IPS-18c (cell line): ENCODE data around the gene C1QTNF3.

Experiments
- H3K4me3 ChIP-seq: 2 replicates; pipeline ENCODE4 v1.7.0; 2013; ENCODE audit warnings: low read depth, mild to moderate bottlenecking, low read length, moderate library complexity; ENCODE audit not compliant: insufficient read depth
- H3K9me3 ChIP-seq: one replicate; pipeline ENCODE4 v1.6.1; 2013; ENCODE audit warnings: mild to moderate bottlenecking, low read length, moderate library complexity; ENCODE audit not compliant: control insufficient read depth, insufficient read depth

The C1QTNF3 gene

DNA sequence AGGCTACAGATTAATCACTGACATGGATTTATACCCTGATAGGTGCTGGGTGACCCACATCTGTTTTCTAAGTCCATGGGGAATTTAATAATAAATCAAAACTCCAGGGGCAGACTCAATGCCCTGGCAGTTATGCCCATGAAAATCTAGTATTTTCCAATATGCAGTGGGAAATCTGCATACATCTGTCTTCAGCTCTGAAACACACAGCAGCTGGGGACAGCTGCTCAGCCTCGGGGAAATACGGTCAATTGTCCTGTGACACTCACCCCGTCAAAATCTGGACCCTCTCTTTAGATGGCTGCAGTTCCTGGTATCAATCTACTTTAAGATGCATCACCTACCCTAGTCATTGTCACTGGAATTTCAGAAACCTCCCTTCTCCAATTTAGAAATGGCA lies 12.7 kb upstream of the C1QTNF3 start:
- Histone ChIP-seq H3K9me3 (no peaks in the 10 kb centered on the region), H3K4me3 (no peak overlapping the region)

GRCh38 chr5:34054400-34054729 lies 11.4 kb upstream of the C1QTNF3 start:
- Histone ChIP-seq H3K4me3 (no peak overlapping the region), H3K9me3 (no peaks in the 10 kb centered on the region)

DNA sequence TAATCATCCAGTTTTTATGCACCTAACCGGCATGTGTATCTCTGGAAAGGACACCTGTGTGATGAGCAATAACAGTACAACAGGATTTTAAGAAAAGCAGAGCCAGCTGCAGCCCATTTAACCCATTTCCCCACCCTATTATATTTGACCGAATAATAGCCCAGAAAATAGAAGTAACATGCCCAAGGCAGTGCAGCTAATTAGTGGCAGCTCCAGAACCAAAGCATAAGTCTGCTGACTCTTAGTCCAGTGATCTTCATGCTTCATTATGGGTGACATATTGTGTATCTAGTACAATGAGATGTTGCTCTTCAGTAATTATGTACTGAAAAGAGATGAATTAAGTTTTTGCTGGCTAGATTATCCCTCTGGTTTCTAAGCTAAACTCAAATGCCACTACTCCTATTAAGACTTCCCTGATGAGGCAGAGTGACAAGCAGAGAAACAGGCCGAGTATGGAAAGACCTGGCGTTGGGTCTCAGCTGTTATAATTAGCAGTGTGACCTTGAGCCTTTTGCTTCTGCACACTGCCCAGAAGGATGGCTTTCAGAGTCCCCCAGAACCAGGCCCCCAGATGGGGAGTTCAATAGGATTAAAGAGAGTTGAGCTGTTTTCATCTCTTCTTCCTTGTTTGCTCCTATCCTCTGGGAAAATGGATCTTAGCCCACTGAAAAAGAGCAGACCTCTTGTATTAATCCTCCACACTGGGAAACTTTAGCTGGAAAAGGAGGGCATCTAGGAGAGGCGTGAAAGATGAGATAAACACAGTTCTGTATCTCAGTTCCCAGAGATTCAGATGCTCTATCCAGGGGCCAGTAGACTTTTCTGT lies 10.8 kb upstream of the C1QTNF3 start:
- H3K4me3 ChIP-seq: no peak overlapping the region
- H3K9me3 ChIP-seq: no peaks in the 10 kb centered on the region

GRCh38 chr5:34053133-34053532 lies 10.1 kb upstream of the C1QTNF3 start:
- H3K4me3 ChIP-seq: no peak overlapping the region
- no peaks in the 10 kb centered on the region for H3K9me3 ChIP-seq

GRCh38 chr5:34051374-34051980 lies 8.5 kb upstream of the C1QTNF3 start:
- no peaks in the 10 kb centered on the region for H3K9me3 ChIP-seq
- no peak overlapping the region for H3K4me3 ChIP-seq

DNA sequence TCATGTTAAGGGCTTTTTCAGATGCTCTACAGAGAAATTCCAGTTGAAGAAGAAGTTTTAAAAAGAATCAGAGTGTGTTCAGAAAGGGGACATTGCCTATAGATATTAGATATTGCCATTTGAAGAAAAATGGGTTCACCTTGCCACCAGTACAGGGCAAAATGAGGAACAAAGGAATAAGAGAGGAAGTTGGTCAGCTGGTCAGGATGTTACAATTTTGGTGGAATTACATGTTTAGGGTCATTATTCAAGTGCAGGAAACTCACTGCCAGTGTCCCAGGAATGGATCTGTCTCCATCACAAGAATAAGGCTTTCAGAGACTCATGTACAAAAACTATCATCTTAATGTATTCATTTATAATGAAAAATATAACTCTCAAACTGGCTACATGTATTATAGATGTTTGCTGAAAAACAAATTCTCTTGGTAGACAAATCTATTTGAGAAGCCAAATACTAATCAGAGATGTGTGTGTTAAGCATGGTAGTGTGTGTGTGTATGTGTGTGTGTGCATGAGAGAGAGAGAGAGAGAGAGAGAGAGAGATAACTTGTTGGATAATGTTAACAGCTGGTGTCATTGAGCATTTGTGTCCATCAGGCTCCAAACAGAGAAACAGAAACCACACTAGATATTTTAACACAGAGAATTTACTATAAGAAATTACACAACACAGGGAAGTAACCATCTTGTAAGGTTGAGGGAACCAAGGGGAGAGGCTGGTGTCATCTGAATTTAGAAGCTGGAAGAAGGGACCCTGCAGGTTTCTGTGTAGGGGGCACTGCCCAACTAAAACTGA lies 5.0 kb upstream of the C1QTNF3 start:
- Histone ChIP-seq H3K9me3 (no peaks in the 10 kb centered on the region), H3K4me3 (no peak overlapping the region)

DNA sequence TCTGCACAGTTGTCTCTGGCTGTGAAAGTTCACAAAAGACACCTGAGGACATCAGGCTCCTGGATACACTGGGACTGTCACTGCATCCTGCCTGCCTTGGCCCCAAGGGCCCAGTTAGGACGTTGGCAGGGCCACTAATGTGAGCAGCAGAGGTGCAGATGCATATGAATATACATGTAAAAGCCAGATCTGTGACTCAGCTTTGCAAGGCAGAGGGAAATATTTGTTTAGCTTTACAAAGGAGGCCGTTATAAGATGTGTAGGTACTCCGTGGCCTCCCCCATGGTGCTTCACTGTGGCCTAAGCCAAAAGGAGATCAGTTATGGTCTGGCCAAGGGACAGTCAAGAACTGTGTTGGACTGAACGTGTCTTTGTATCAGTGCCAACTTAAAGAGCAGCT lies 4.1 kb upstream of the C1QTNF3 start:
- H3K9me3 ChIP-seq: no peaks in the 10 kb centered on the region
- H3K4me3 ChIP-seq: no peak overlapping the region

DNA sequence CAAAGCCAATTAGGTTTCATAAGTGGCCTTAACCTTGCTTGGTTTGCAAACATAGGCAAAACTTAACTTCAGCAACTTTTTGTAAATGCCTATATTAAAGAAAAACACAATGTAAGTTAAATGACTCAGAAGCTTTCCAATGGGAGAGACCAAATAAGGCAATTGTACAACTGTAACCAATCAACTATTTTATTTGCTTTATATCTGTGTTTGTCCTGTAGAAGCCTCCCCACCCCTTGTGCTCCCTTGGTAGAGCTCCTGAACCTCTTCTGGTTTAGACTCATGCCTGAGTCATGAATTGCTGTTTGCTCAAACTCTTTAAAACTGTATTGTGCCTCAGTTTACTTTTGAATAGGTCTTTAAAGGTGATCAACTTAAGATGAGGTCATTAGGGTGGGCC lies 3.0 kb upstream of the C1QTNF3 start:
- Histone ChIP-seq H3K4me3 (no peak overlapping the region), H3K9me3 (no peaks in the 10 kb centered on the region)

- H3K9me3 ChIP-seq: no peaks in the 10 kb centered on the region
- H3K4me3 ChIP-seq: no peak overlapping the region
Observed at GRCh38 chr5:34045023-34045422, 2.0 kb upstream of the C1QTNF3 start.

DNA sequence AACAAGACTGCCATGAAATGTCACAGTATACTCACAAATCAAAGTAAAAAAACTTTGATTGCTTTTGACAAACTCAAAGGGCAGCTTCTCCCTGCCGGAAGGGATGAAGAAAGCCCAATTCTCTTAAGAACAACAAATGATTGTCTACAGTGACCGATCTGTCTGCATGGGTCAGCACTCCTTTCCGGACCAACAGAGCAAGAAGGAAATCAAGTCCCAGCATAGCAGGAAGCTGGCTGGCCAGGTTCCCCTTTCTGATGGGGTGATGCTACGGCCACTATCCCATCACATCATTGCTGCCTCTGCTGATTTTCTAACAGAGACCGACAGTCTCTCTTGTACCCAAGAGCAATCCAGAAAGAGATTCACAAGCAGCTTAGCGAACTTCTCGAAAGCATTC lies 692 bp downstream of the C1QTNF3 start:
- Histone ChIP-seq H3K9me3 (no peaks in the 10 kb centered on the region), H3K4me3 (no peak overlapping the region)

- no peak overlapping the region for H3K4me3 ChIP-seq
- H3K9me3 ChIP-seq: no peaks in the 10 kb centered on the region
Observed at GRCh38 chr5:34041247-34041972, 1.6 kb downstream of the C1QTNF3 start.

GRCh38 chr5:34040472-34040871 lies 2.5 kb downstream of the C1QTNF3 start:
- H3K4me3 ChIP-seq: no peak overlapping the region
- no peaks in the 10 kb centered on the region for H3K9me3 ChIP-seq

DNA sequence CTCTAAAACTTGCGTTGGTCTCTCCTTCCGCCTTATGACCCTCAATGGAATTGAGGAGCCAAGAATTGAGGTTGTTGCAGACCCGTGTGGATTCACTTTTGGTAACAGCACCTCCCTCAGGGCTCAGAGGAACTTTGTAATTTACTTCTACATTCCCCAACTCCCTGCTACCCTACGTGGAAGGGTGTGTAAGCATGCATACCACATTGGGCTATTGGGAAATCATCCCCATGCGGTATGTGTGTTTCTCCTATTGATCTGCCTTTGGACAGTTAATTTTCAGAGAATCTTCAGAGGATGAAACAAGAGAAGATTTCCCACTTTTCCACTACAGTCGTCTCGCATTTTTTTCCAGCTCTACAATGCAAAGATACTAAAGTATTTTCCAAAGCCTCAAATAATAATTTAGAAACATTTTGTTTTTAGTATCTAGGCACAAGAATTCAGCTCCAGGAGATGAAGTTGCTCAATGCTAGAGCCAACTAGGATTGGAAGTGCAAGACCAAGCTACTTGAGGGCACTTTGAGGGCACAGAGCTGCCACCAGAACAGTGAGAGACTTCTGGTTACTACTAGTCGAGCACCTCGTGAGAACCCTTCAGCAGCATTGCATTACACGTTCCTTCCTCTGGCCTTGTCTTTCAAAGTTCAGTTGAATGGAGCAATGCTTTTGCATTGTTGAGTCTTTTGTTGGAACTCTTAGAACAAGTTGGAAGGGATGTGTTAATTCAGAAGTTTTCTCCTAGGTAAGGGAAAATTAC lies 3.4 kb downstream of the C1QTNF3 start:
- H3K4me3 ChIP-seq: no peak overlapping the region

GRCh38 chr5:34038838-34039237 lies 4.2 kb downstream of the C1QTNF3 start:
- Histone ChIP-seq H3K9me3 (no peaks in the 10 kb centered on the region), H3K4me3 (no peak overlapping the region)

More for the DNA sequence above, 3.4 kb downstream of the C1QTNF3 start:
- H3K9me3 ChIP-seq: no peaks in the 10 kb centered on the region

DNA sequence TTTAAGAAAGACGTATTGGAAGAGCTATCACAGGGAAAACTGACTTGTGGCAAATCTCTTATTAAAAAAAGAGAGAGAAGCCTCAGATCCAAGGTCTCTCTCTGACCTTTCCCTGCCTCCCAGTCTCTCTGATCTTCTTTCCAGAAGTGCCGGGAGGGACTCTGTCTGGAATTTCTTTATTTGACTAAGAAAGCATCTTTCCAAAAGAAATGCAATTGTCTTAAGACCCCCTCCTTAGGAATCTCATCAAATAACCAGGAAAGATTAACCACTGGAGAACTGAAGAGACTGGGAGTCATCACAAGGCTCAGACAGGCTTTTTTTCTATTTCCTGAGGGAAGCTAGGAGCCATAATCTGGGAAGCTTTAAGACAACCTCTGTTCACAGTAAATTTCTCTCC lies 4.6 kb downstream of the C1QTNF3 start:
- Histone ChIP-seq H3K4me3 (no peak overlapping the region), H3K9me3 (no peaks in the 10 kb centered on the region)

DNA sequence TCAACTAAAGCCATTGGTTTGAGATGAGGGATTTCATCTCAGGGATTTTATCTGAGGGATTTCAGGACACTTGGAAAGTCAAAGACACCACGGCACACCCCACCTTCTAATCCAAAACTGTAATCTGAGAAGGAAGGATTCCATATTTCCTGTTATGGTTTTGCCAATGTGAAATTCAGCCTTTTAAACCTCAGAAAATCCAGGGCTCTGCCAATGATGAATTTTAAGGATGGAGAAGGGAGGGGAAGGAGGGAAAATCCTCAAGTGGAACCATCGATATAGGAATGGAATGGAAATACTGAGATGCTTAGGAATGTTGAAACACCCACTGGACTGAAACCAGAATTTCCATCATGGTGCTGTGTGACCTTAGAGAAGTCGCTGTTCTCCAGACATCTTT lies 5.3 kb downstream of the C1QTNF3 start:
- Histone ChIP-seq H3K9me3 (no peaks in the 10 kb centered on the region), H3K4me3 (no peak overlapping the region)

GRCh38 chr5:34035756-34036155 lies 7.3 kb downstream of the C1QTNF3 start:
- Histone ChIP-seq H3K9me3 (no peaks in the 10 kb centered on the region), H3K4me3 (no peak overlapping the region)
